Colonic mucosa (tissue), 4 donors: ENCODE results near the gene IL20RB. TPM values are rescaled to one million over a fixed set of nuclear protein-coding genes. Genes with fewer than 3 reads are reported as not detected.
A peak's percentile ranks its signal among the peaks of the same experiment; 100 is the strongest.

Experiments used
- DNase-seq: peaks from one replicate; pipeline ENCODE4 v3.0.0-alpha.2; 2020
- H3K27ac ChIP-seq: fragments of 200-600 bp; one replicate; pipeline ENCODE4 v1.8.0; 2021
- H3K27me3 ChIP-seq: fragments of 200-600 bp; one replicate; pipeline ENCODE4 v1.8.0; 2021
- H3K36me3 ChIP-seq: fragments of 200-600 bp; one replicate; pipeline ENCODE4 v1.8.0; 2021
- H3K4me1 ChIP-seq: fragments of 200-600 bp; one replicate; pipeline ENCODE4 v1.8.0; 2021; ENCODE audit warnings: mild to moderate bottlenecking
- H3K4me3 ChIP-seq: fragments of 200-600 bp; one replicate; pipeline ENCODE4 v1.8.0; 2021
- H3K9ac ChIP-seq, 2 donors: one replicate each; pipeline ENCODE4 v1.7.0; 2013; ENCODE audit warnings: control low read depth in 2 of 2, low read depth in 2 of 2, low read length in 2 of 2
- H3K9me3 ChIP-seq: fragments of 200-600 bp; one replicate; pipeline ENCODE4 v1.8.0; 2021
- CTCF ChIP-seq: fragments of 200-600 bp; IDR thresholded peaks from one replicate; pipeline ENCODE4 v1.8.0; 2022; ENCODE audit warnings: antibody characterized with exemption, mild to moderate bottlenecking
- intact Hi-C: fragments of 100-400 bp; cut with DNase I; formaldehyde crosslinking; loops from one replicate; pipeline ENCODE4 v1.14.1; 2022
- total RNA-seq, 2 donors: library from RNA; stranded (reverse); fragmentation: NEBNext Ultra II Directional in 1 of 2; extraction: Animal tissue kit (Norgen Biotek cat#: 25700) in 1 of 2; gene quantifications; one replicate each; pipeline ENCODE4 v1.2.1, GENCODE V29; 2021
- donor health status: healthy.
- donor health status: DM: no; HTN: no; CAD: no.
- donor health status: DM: no; HTN: no; CAD: no.

Gene IL20RB
- total RNA-seq, 2 donors from 2014 or later: 0.74 to 0.96 TPM

- no peak overlapping the region for H3K27ac ChIP-seq
- no peaks in the 10 kb centered on the region for H3K36me3 ChIP-seq
- H3K27me3 ChIP-seq: no peaks in the 10 kb centered on the region
- H3K9me3 ChIP-seq: no peaks in the 10 kb centered on the region
- H3K4me1 ChIP-seq: no peaks in the 10 kb centered on the region
- TF ChIP-seq CTCF: no peak
- no peak overlapping the region for H3K9ac ChIP-seq
- intact Hi-C loops: loop anchor here (10.0 kb wide), 1 partner anchor 50 kb away; the partner anchor contains the start of gene NCK1
- no peak overlapping the region for H3K4me3 ChIP-seq
- no peak for DNase-seq
Measured at GRCh38 chr3:136914739-136915138, 43.0 kb upstream of the IL20RB start.

GRCh38 chr3:136916223-136916622 is 41.6 kb upstream of the IL20RB start:
- H3K36me3 ChIP-seq: no peaks in the 10 kb centered on the region
- H3K27ac ChIP-seq: no peak overlapping the region
- H3K4me3 ChIP-seq: no peak overlapping the region
- H3K27me3 ChIP-seq: no peaks in the 10 kb centered on the region
- no peak overlapping the region for H3K9ac ChIP-seq
- intact Hi-C loops: loop anchor here (10.0 kb wide), 1 partner anchor 51 kb away; the partner anchor contains the start of gene NCK1
- no peak for DNase-seq
- no peaks in the 10 kb centered on the region for H3K9me3 ChIP-seq
- H3K4me1 ChIP-seq: no peaks in the 10 kb centered on the region
- TF ChIP-seq CTCF: no peak

GRCh38 chr3:136919799-136920580 is 37.8 kb upstream of the IL20RB start:
- no peaks in the 10 kb centered on the region for H3K4me1 ChIP-seq
- intact Hi-C loops: loop anchor here (10.0 kb wide), 1 partner anchor 55 kb away; the partner anchor contains the start of gene NCK1
- H3K9me3 ChIP-seq: no peaks in the 10 kb centered on the region
- H3K9ac ChIP-seq: no peak overlapping the region
- H3K4me3 ChIP-seq: no peak overlapping the region
- H3K27me3 ChIP-seq: no peaks in the 10 kb centered on the region
- peak overlapping the region; percentile 1 for H3K27ac ChIP-seq
- TF ChIP-seq CTCF: no peak
- DNase-seq: no peak
- H3K36me3 ChIP-seq: no peaks in the 10 kb centered on the region

- Histone ChIP-seq H3K4me3 (no peak overlapping the region), H3K27ac (no peak overlapping the region), H3K27me3 (no peaks in the 10 kb centered on the region), H3K36me3 (no peaks in the 10 kb centered on the region), H3K9me3 (no peaks in the 10 kb centered on the region), H3K4me1 (no peaks in the 10 kb centered on the region), H3K9ac (no peak overlapping the region)
- no peak for DNase-seq
- intact Hi-C loops: no loop called here
- TF ChIP-seq CTCF: no peak
Measured at GRCh38 chr3:136920904-136921611, 36.7 kb upstream of the IL20RB start.

GRCh38 chr3:136925425-136926190 is 32.2 kb upstream of the IL20RB start:
- no peak for DNase-seq

More at GRCh38 chr3:136925425-136926190, 32.2 kb upstream of the IL20RB start:
- no peak overlapping the region for H3K27ac ChIP-seq
- intact Hi-C loops: no loop called here
- peaks cover 4% of the 10 kb centered on the region for H3K4me1 ChIP-seq
- H3K4me3 ChIP-seq: no peak overlapping the region
- H3K36me3 ChIP-seq: no peaks in the 10 kb centered on the region
- no peaks in the 10 kb centered on the region for H3K27me3 ChIP-seq
- H3K9me3 ChIP-seq: no peaks in the 10 kb centered on the region
- TF ChIP-seq CTCF: no peak
- H3K9ac ChIP-seq: no peak overlapping the region
